GM20431 (cell line): ENCODE data around the gene SIGLEC9.
"Not testable (repeated sequence)": the region's sequence is repeated elsewhere in the genome, so short reads cannot be mapped to it uniquely, and the experiment has no call there.

Experiments used
- in situ Hi-C: fragments of 300-500 bp; cut with MseI, MboI; formaldehyde crosslinking; loops from one replicate; pipeline ENCODE4 v1.15.0; 2020; ENCODE audit warnings: low sequenced_read_pairs; ENCODE audit not compliant: unreplicated experiment

The SIGLEC9 gene

DNA sequence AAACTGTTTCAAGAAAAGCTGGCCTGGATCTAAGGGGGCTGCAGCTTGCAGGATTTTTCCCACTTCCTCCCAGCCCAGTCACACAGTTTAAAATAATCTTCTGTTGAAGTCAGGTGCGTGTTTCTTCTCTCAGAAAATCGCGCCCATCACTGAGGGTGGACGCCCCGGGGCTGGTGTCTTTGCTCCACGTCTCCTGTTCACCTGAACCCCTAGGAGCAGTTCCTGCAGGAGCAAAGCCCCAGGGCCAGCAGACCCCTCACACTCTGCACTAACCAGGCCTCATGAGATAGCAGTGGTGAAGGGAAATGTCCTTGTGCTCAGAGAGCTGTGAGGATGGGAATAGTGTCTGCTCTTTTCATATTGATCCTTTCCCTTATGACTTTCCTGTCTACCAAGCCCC is 16.5 kb downstream of the SIGLEC9 start:
- in situ Hi-C loops: no loop called here

- in situ Hi-C loops: no loop called here
Observed at GRCh38 chr19:51142119-51142518, 17.4 kb downstream of the SIGLEC9 start, which contains the start of gene SIGLEC7. SIGLEC7 (plus strand) TSS chr19:51142301; CDS start chr19:51142370, 69 bp downstream.

DNA sequence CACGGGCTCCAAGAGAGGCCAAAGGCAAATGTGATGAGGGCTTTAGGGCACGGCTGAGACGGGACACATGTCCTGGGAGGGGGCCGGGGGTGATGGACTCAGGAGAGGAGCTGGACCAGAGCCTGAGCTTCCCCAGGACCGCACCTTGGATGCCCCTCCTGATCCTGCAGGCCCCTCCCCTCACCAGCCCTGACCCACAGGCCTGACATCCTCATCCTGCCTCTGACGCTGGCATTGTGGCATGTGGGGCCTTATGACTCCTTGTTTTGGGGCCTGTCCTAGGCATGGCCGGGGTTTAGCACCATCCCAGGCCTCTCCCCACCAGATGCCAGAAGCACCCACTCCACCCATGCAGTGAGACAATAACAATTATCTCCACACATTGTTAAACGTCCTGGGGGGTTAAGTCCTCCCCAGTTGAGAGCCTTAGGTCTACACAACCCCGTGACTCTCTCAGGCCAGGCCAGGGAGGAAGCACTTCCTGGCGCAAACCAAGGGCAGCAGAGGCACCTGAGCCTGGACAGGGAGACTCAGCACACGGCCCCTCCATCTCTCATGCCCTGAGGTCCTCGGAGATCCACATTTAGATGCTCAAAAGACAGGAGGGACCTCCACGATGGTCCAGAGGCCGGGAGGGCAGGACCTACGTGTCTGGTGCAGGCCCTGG is 18.2 kb downstream of the SIGLEC9 start:
- in situ Hi-C loops: not testable (repeated sequence)

DNA sequence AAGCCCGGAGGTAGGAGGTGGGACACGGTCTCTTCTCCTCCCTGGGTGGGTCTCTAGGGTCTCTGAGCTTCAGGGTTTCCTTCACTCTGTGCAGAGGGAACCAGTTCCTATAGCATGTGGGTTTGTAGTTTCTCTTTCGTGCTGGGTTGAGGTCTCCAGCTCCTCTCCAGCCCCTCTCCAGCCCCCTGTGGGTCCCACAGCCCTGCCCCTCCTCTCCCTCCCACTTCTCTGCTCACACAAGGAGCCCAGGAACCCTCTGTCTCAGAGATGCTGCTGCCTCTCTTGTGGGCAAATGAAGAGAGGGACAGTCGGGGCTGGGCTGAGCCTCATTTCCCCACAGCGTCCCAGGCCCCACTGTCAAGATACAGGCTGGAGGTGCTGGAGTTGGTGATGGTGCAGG is 18.8 kb downstream of the SIGLEC9 start:
- in situ Hi-C loops: no loop called here

- in situ Hi-C loops: no loop called here
Observed at GRCh38 chr19:51144482-51145045, 19.9 kb downstream of the SIGLEC9 start.

DNA sequence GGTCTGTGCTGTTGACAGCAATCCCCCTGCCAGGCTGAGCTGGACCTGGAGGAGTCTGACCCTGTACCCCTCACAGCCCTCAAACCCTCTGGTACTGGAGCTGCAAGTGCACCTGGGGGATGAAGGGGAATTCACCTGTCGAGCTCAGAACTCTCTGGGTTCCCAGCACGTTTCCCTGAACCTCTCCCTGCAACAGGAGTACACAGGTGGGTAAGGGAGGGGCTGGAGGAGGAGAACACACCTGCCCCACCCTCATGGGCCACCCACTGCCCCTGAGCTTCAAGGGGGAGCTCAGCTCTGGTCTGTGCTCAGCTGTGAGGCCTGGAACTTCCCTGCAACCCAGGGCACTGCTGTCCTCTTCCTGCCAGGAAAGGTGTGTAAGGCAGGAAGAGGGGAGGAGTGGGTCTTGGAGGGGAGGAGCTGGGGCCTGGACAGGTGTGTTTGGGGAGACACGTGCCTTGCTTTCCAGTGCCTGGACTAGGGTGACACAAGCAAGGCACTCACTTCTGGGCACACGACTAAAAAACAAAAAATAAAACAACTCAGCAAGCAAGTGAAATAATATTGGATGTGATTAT is 21.3 kb downstream of the SIGLEC9 start:
- in situ Hi-C loops: no loop called here

DNA sequence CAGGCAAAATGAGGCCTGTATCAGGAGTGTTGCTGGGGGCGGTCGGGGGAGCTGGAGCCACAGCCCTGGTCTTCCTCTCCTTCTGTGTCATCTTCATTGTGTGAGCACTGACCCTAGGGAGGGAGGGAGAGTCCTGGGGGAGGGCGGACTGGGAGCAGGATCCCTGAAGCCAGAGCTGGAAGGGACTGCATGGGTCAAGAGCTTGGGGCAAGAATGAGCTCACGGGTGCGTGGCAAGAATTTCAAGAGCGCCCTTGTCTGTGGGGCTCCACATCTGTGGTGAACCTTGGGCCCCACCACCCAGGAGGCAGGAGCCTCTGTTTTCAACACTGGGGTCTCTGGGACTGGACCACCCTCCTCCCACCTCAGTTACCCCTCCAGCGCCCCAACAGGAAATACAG is 22.0 kb downstream of the SIGLEC9 start:
- in situ Hi-C loops: no loop called here

DNA sequence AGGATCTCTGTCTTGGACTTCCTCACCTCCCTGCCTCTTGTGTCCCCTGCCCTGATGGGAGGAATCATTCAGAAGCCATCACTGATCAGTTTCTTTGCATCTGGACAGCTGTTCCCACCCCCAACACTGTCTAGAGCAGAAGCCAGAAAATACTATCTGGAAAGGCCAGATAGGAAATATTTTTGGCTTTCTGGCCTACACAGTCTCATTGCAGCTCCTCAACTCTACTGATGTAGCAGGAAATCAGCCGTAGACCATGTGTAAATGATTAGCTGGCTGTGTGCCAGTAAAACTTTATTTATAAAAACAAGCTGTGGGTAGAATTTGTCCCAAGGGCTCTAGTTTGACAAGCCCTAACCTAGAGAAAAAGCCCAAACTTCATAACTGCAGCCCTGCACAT is 23.0 kb downstream of the SIGLEC9 start:
- in situ Hi-C loops: no loop called here

DNA sequence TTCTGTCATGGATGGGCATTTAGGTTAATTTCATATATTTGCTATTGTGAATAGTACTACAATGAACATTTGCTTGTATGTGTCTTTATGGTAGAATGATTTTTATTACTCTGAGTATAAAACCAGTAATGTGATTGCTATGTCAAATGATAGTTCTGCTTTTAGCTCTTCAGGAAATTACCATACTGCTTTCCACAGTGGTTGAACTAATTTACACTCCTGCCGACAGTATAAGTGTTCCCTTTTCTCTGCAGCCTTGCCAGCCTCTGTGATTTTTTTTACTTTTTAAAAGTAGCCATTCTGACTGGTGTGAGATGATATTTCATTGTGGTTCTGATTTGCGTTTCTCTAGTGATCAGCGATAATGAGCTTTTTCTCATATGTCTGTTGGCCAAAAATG is 23.9 kb downstream of the SIGLEC9 start:
- in situ Hi-C loops: no loop called here

GRCh38 chr19:51150627-51151026 is 25.9 kb downstream of the SIGLEC9 start:
- in situ Hi-C loops: no loop called here

- in situ Hi-C loops: no loop called here
Observed at GRCh38 chr19:51156710-51157109, 32.0 kb downstream of the SIGLEC9 start.

DNA sequence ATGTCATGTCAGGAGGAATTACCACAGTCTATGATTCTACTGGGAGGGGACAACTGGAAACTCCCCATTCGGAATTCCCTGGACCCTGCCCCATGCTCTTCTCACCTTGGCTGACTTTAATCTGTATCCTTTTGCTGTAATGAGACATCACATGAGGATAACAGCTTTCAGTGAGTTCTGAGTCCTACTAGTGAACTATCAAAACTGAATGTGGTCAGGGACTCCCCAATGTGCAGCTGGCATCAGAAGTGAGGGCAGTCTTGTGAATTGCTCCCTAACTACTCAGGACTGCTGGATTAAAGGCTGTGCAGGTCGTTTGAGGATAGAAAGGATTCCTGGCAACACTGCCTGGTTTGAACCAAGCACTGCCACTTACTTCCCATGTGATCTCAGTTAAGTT is 32.6 kb downstream of the SIGLEC9 start:
- in situ Hi-C loops: no loop called here

GRCh38 chr19:51158474-51159129 is 33.9 kb downstream of the SIGLEC9 start:
- in situ Hi-C loops: no loop called here

DNA sequence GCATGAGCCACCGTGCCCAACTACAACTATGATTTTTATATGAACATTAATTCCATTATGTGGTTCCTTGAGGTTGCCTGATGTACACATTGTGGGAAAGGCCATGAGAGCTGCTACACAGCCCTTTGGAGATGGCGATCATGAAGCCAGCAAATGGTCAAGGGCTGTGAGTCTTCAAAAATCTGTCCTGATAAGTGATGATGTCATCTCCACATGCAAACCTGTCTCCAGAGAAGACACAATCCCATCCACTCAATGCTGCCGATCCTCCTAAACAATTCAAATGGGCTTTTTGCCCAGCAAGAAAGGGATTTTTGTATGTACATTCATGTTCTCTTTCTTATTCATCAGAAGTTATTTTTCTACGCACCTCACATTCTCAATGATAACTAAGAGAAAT is 35.0 kb downstream of the SIGLEC9 start:
- in situ Hi-C loops: no loop called here

GRCh38 chr19:51161266-51161665 is 36.6 kb downstream of the SIGLEC9 start:
- in situ Hi-C loops: no loop called here

- in situ Hi-C loops: no loop called here
Observed at GRCh38 chr19:51161867-51162496, 37.3 kb downstream of the SIGLEC9 start.

- in situ Hi-C loops: no loop called here
Observed at GRCh38 chr19:51163257-51163656, 38.6 kb downstream of the SIGLEC9 start.

- in situ Hi-C loops: no loop called here
Observed at GRCh38 chr19:51164215-51164614, 39.5 kb downstream of the SIGLEC9 start.

DNA sequence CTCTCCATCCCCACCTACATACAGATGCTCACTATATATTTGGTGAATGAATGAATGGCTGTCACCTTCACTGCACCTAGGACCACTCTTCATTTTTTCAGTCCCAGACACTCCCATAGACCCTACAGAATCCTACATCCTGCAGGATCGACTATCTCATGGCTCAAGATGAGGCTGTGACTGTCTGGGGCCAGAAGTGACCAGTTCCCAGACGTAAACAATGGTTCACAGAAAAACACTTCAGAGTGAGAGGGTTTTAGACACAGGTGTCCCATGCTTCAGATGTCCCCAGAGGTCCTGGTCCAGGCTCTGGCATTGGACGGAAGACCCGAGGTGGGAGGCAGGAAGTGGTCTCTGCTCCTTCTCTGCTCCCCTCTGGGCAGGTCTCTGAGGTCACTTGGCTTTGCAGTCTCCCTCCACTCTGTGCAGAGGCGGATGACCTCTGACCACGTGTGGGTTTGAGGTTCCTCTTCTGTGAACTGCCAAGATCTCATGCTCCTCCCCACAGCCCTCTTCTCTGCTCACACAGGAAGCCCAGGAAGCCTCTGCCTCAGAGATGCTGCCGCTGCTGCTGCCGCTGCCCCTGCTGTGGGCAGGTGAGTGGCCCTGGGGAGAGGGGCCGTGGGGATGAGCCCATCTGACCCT is 42.3 kb downstream of the SIGLEC9 start:
- in situ Hi-C loops: no loop called here

DNA sequence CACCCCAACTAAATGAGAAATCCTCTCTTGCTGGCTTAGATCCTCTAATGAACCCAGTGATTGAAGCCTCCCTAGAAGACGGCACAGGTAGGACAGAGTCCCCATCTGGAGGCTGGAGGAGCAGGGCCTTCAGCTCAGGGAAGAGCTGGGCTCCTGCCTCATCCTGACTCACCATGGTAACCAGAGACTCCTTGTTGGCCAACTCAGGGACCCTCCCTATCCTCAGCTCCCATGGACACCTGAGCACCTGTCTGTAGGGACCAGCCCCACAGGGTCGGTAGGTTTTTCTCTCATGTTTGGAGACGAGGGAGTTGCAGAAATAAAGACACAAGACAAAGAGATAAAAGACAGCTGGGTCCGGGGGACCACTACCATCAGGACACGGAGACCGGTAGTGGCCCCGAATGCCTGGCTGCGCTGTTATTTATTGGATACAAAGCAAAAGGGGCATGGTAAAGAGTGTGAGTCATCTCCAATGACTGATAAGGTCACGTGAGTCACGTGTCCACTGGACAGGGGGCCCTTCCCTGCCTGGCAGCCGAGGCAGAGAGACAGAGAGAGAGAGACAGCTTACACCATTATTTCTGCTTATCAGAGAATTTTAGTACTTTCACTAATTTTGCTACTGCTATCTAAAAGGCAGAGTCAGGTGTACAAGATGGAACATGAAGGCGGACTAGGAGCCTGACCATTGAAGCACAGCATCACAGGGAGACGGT is 44.0 kb downstream of the SIGLEC9 start:
- in situ Hi-C loops: no loop called here
